HG03060 (cell line): ENCODE data around the gene PROX2.
A peak's percentile ranks its signal among the peaks of the same experiment; 100 is the strongest.

Source experiments
- ATAC-seq: cut with Tn5 transposase; IDR thresholded peaks from one replicate; pipeline ENCODE4 v1.9.1; 2021; ENCODE audit warnings: low read depth, moderate number of reproducible peaks; ENCODE audit not compliant: unreplicated experiment

Gene PROX2

GRCh38 chr14:74846968-74847665, 28.8 kb downstream of the PROX2 start:
- no peak for ATAC-seq

DNA sequence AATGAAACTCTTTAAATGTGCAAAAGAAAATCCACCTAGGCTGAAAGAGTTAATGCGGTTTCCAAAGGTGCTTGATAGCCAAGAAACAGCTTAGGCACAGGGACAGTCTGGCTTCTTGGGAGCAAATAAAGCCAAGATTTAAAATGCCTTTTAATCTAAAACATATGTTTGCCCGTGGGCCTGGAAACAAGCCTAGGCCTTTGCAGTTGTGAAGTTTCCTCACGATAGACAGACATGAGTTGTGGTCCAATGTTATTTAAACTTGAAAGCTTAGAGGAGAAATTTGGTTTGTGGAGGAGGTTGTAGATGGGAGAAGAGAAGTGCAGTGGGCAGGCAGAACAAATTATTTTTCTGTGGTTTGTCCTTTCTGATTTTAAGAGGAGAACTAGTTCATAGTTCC, 29.8 kb downstream of the PROX2 start:
- no peak for ATAC-seq

DNA sequence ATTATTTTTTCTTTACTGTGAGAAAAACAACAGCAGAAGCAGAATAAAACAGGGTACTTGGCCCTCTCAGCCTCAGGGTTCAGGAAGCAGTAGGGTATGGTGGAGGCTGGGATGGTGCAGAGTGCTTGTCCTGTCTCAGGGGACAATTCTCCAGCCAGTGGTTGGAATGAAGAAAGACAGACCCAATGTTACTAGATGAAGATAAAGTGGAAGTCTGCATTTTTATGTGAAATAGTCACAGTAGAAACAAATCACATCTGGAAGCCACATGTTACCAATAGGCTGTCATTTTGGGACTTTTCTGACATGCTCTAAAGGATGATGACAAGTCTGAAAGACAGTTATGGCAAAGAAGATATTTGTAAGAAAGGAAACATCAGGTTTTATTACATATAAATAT, 32.3 kb downstream of the PROX2 start:
- ATAC-seq: no peak

- ATAC-seq: peak; percentile 49
Measured at GRCh38 chr14:74841230-74842207, 34.4 kb downstream of the PROX2 start.

- ATAC-seq: peak; percentile 38
Measured at GRCh38 chr14:74840603-74841030, 35.3 kb downstream of the PROX2 start.

DNA sequence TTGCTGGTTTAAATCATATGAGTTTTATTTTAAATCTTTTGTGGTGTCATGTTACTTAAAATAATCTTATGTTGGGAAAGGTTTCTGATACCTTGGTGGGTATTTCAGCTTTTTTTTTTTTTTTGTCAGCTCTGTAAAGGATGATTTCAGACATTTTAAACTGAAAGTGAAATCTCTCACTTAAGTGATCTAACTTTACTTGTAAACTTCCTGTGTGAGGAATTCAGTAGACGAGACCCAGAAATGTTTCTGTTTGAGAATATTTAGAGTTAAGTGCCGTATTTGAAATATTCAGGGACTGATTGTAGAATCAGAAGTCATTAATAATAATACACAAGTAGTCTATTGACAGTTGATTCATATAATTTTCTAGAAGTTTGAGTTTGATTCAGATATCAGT, 37.8 kb downstream of the PROX2 start:
- no peak for ATAC-seq

- no peak for ATAC-seq
Measured at GRCh38 chr14:74836251-74836960, 39.5 kb downstream of the PROX2 start.

GRCh38 chr14:74835645-74836250, 40.2 kb downstream of the PROX2 start:
- ATAC-seq: no peak

GRCh38 chr14:74834692-74835392, 41.1 kb downstream of the PROX2 start:
- no peak for ATAC-seq

DNA sequence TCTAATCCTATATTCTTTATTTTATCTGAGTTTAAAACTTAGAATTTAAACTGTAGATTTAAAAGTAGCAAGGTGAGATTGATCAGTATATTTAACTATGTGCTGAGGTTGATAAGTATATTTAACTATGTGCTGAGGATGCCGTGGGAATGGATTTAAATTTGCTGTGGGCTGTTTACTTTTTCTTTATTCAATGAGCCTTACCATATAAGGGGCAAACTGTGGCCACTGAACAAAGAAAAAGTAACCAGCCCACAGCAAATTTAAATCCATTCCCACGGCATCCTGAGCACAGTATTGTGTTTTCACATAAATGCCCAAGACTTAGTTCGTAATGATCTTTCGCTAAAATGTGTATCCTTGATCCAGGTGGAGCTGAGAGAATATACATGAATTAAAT, 43.1 kb downstream of the PROX2 start:
- ATAC-seq: no peak

DNA sequence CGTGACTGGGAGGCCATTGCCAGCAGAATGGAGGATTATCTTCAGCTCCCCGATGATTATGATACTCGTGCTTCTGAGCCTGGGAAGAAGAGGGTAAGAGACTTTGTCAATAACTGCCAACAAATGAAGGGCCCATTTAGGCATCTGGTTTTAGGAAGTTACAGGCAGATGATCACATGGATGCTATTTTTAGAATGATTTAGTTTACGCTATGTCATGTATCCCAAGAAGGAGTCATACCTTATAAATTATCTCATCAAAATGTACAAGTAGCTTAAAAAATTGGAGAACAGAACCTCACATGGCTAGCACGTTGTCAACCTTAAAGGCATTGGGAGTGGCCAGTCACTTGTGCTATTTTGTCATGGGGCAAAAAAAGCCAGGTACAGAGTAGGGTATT, 46.7 kb downstream of the PROX2 start:
- ATAC-seq: no peak

DNA sequence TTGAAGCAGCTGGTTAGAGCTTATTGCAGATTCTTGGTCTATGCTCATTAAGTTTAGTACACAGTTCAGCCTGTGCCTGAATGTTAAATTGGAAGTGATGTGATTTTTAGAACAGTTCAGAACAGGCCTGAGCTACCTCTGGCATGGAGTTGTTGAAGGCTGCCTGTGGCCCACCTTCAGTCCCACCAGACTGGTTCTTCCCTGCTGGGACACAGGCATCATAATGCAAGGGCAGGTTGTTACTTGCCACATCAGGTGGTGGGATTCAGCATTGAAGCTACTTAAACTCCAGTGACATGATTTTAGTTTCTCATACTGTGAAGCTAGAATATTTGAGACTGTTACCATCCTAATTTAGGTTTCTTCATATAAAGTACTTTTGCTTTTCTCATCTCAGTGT, 49.4 kb downstream of the PROX2 start:
- no peak for ATAC-seq
